Coronary artery (tissue), 2 donors: ENCODE results near the gene TTLL11.

Experiments
- DNase-seq: peaks from one replicate; pipeline ENCODE4 v3.0.0-alpha.2; 2017; ENCODE audit warnings: low spot score
- H3K27ac ChIP-seq, 2 donors: fragments of 200-600 bp; sonication (generic); one replicate each; pipeline ENCODE4 v1.5.1; 2016 to 2019
- H3K4me3 ChIP-seq: fragments of 200-600 bp; sonication (generic); 2 replicates; pipeline ENCODE4 v1.5.1; 2016; ENCODE audit warnings: mild to moderate bottlenecking, moderate library complexity
- CTCF ChIP-seq: fragments of 200-600 bp; sonication (generic); IDR thresholded peaks from one replicate; pipeline ENCODE4 v1.5.1; 2019; ENCODE audit warnings: antibody characterized with exemption

TTLL11 gene

GRCh38 chr9:121811140-121811539 is 282.0 kb downstream of the TTLL11 start:
- Histone ChIP-seq H3K27ac (no peak overlapping the region), H3K4me3 (no peak overlapping the region)
- no peak for TF ChIP-seq CTCF
- DNase-seq, result peak; percentile 50

- no peak overlapping the region for H3K27ac ChIP-seq
- no peak for TF ChIP-seq CTCF
- DNase-seq, result no peak
- H3K4me3 ChIP-seq, result no peak overlapping the region
These were observed 282.6 kb downstream of the TTLL11 start for GRCh38 chr9:121810489-121810888.

- peak; percentile 55 for DNase-seq
- no peak for TF ChIP-seq CTCF
- no peak overlapping the region for H3K4me3 ChIP-seq
- no peak overlapping the region for H3K27ac ChIP-seq
These were observed 283.6 kb downstream of the TTLL11 start for GRCh38 chr9:121809356-121810050.

GRCh38 chr9:121808781-121809180 is 284.3 kb downstream of the TTLL11 start:
- Histone ChIP-seq H3K4me3 (no peak overlapping the region), H3K27ac (no peak overlapping the region)
- no peak for TF ChIP-seq CTCF
- peak; percentile 43 for DNase-seq

GRCh38 chr9:121807823-121808278 is 285.3 kb downstream of the TTLL11 start:
- Histone ChIP-seq H3K27ac (no peak overlapping the region), H3K4me3 (no peak overlapping the region)
- peak; percentile 73 for DNase-seq
- TF ChIP-seq CTCF, result peak; percentile 13

- TF ChIP-seq CTCF, result no peak
- no peak overlapping the region for H3K4me3 ChIP-seq
- no peak for DNase-seq
- H3K27ac ChIP-seq, result no peak overlapping the region
These were observed 285.9 kb downstream of the TTLL11 start for GRCh38 chr9:121807069-121807822.

GRCh38 chr9:121802753-121803152 is 290.4 kb downstream of the TTLL11 start:
- no peak for TF ChIP-seq CTCF
- H3K27ac ChIP-seq, result no peak overlapping the region
- no peak for DNase-seq
- H3K4me3 ChIP-seq, result no peak overlapping the region
